ENCODE measurements around the gene FGA.

GRCh38 chr4:154583230-154583629 is 7.3 kb downstream of the FGA start:
- TF ChIP-seq CTCF (conservative IDR thresholded peaks at IDR 0.05; ENCODE audit: low read depth, low read length) (no peak), EZH2 (IDR thresholded peaks at IDR 0.05; ENCODE audit: borderline replicate concordance, low read depth, low read length, poor library complexity, severe bottlenecking) (no peak)

Measured in A673 (cell line).